HG02759 (cell line): ENCODE data around the gene AKIP1.

Source experiments
- ATAC-seq: cut with Tn5 transposase; IDR thresholded peaks from one replicate; pipeline ENCODE4 v1.9.1; 2021; ENCODE audit warnings: mild to moderate bottlenecking, moderate library complexity; ENCODE audit not compliant: unreplicated experiment

Gene AKIP1

DNA sequence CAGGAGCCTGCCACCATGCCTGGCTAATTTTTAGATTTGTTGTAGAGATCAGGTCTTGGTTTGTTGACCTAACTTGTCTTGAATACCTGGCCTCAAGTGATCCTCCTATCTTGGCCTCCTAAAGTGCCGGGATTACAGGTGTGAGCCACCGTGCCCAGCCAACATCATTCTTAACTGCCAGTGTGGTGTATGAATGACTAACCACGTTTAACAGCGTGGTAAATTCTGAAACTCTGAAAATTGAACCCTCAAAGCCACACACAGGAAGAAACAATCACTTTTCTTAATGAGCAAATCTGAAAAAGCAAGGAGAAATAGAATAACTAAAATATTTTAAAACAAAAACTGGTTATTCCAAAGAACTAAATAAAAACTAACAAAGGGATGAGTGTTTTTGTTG lies 45.9 kb downstream of the AKIP1 start:
- no peak for ATAC-seq

- peak; percentile 26 for ATAC-seq
Observed at GRCh38 chr11:8959546-8960166, 48.7 kb downstream of the AKIP1 start.

GRCh38 chr11:8961401-8961800 lies 50.4 kb downstream of the AKIP1 start:
- no peak for ATAC-seq

GRCh38 chr11:8962841-8963240 lies 51.9 kb downstream of the AKIP1 start:
- no peak for ATAC-seq

- peak; percentile 69 for ATAC-seq
Observed at GRCh38 chr11:8963569-8964323, 52.8 kb downstream of the AKIP1 start.

GRCh38 chr11:8964324-8965320 lies 53.6 kb downstream of the AKIP1 start, which contains the start of gene TMEM9B:
Gene TMEM9B (minus strand): TSS chr11:8964442. CDS start chr11:8964313, 129 bp downstream.
- ATAC-seq: peak; percentile 80

GRCh38 chr11:8967184-8967583 lies 56.2 kb downstream of the AKIP1 start:
- ATAC-seq: no peak
